GM12873 (cell line): Measurements from ENCODE around the gene AJAP1.

Experiments
- CTCF ChIP-seq: IDR thresholded peaks from 2 replicates; pipeline ENCODE4 v1.5.1; 2012; ENCODE audit warnings: low read depth, mild to moderate bottlenecking, moderate library complexity, low read length, control low read depth; ENCODE audit not compliant: insufficient read depth; ENCODE audit errors: missing control alignments

The AJAP1 gene

GRCh38 chr1:4733446-4734177, 79.2 kb downstream of the AJAP1 start:
- no peak for TF ChIP-seq CTCF

- TF ChIP-seq CTCF = no peak
Measured at GRCh38 chr1:4734219-4734618, 79.8 kb downstream of the AJAP1 start.

- no peak for TF ChIP-seq CTCF
Measured at GRCh38 chr1:4734791-4735190, 80.4 kb downstream of the AJAP1 start.

- TF ChIP-seq CTCF = no peak
Measured at GRCh38 chr1:4736254-4736653, 81.8 kb downstream of the AJAP1 start.

GRCh38 chr1:4741876-4742423, 87.5 kb downstream of the AJAP1 start:
- no peak for TF ChIP-seq CTCF

GRCh38 chr1:4743978-4744750, 89.8 kb downstream of the AJAP1 start:
- no peak for TF ChIP-seq CTCF

GRCh38 chr1:4745560-4745959, 91.2 kb downstream of the AJAP1 start:
- no peak for TF ChIP-seq CTCF
